HG03025 (cell line): Measurements from ENCODE around the gene TNIP3.

Experiments used
- ATAC-seq: cut with Tn5 transposase; IDR thresholded peaks from one replicate; pipeline ENCODE4 v1.9.1; 2021; ENCODE audit warnings: mild to moderate bottlenecking, moderate library complexity; ENCODE audit not compliant: unreplicated experiment, low FRiP score

The TNIP3 gene

GRCh38 chr4:121093261-121093660 lies 70.9 kb downstream of the TNIP3 start:
- ATAC-seq, result no peak

- ATAC-seq, result no peak
These were observed 72.2 kb downstream of the TNIP3 start for GRCh38 chr4:121091941-121092340.

- no peak for ATAC-seq
These were observed 75.3 kb downstream of the TNIP3 start for GRCh38 chr4:121088867-121089266.
